Activated T-cell treated with anti-CD3 and anti-CD28 coated beads, Interleukin-2, amount 50 U/mL, for 72 hours (primary cell): ENCODE results near the gene ADAMTS2. TPM values are rescaled to one million over a fixed set of nuclear protein-coding genes. Genes with fewer than 3 reads are reported as not detected.
A peak's percentile ranks its signal among the peaks of the same experiment; 100 is the strongest.

Experiments used
- ATAC-seq, 2 donors: fragments of 150-1000 bp; cut with Tn5 transposase; replicated peaks in 1 of 2; 2 replicates each; pipeline ENCODE4 v1.10.0; 2021; ENCODE audit warnings: moderate library complexity in 2 of 2, mild to moderate bottlenecking in 1 of 2
- DNase-seq, 2 donors: peaks; one replicate each; pipeline ENCODE4 v3.0.0; 2021 to 2022; ENCODE audit warnings: mixed read lengths in 1 of 2
- H3K27ac Mint-ChIP-seq: one replicate; pipeline ENCODE4 v1.8.0; 2022; ENCODE audit warnings: mild to moderate bottlenecking, moderate library complexity, mixed read lengths
- H3K27me3 Mint-ChIP-seq: one replicate; pipeline ENCODE4 v1.8.0; 2022; ENCODE audit warnings: low read depth, mixed read lengths
- H3K36me3 Mint-ChIP-seq, 2 donors: one replicate each; pipeline ENCODE4 v1.8.0; 2022; ENCODE audit warnings: mixed read lengths in 2 of 2, mild to moderate bottlenecking in 1 of 2; ENCODE audit not compliant: insufficient read depth in 2 of 2
- H3K4me1 Mint-ChIP-seq: one replicate; pipeline ENCODE4 v1.8.0; 2022; ENCODE audit warnings: low read depth, mixed read lengths
- H3K4me3 Mint-ChIP-seq, 2 donors: one replicate each; pipeline ENCODE4 v1.8.0; 2022; ENCODE audit warnings: mild to moderate bottlenecking in 2 of 2, mixed read lengths in 2 of 2, moderate library complexity in 2 of 2
- H3K9me3 Mint-ChIP-seq, 2 donors: one replicate each; pipeline ENCODE4 v1.8.0; 2022; ENCODE audit warnings: mixed read lengths in 2 of 2
- total RNA-seq, 2 donors: library from RNA; stranded (reverse); gene quantifications; one replicate each; pipeline ENCODE4 v1.2.3, GENCODE V29; 2022

ADAMTS2 gene
- total RNA-seq, 2 donors from 2014 or later = not detected

DNA sequence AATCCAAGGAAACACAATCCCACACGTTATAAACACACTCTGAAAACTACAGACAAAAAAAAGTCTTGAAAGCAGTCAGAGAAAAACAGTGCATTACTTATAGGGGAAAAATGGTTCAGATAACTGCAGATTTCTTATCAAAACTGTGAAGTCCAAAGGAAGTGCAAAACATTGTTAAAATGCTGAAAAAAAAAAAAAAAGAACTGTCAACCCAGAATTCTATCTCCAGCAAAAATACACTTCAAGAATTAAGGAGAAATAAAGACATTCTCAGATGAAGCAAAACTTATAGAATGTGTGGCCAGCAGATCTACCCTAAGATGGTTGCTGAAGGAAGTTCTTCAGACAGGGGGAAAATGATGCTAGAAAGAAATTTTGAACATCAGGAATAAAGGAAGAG, 40.4 kb downstream of the ADAMTS2 start:
- Mint-ChIP-seq H3K9me3 (peaks cover 4 to 7% of the 10 kb centered on the region in 2 donors), H3K4me1 (no peaks in the 10 kb centered on the region)
- no peak for ATAC-seq

GRCh38 chr5:179304466-179304865, 40.8 kb downstream of the ADAMTS2 start:
- H3K9me3 Mint-ChIP-seq = peaks cover 4 to 8% of the 10 kb centered on the region in 2 donors
- no peak for ATAC-seq
- H3K4me3 Mint-ChIP-seq = no peak overlapping the region
- no peak for DNase-seq
- no peaks in the 10 kb centered on the region for H3K4me1 Mint-ChIP-seq
- H3K27me3 Mint-ChIP-seq = no peaks in the 10 kb centered on the region
- peaks cover 2 to 4% of the 10 kb centered on the region in 2 donors for H3K36me3 Mint-ChIP-seq
- H3K27ac Mint-ChIP-seq = peak overlapping the region; percentile 54

More for the DNA sequence above, 40.4 kb downstream of the ADAMTS2 start:
- Mint-ChIP-seq H3K4me3 (no peak overlapping the region), H3K27ac (no peak overlapping the region), H3K27me3 (no peaks in the 10 kb centered on the region), H3K36me3 (peaks cover 2 to 4% of the 10 kb centered on the region in 2 donors)
- no peak for DNase-seq

- DNase-seq (no peak), ATAC-seq (no peak)
- no peaks in the 10 kb centered on the region for H3K27me3 Mint-ChIP-seq
- H3K27ac Mint-ChIP-seq = no peak overlapping the region
- H3K4me3 Mint-ChIP-seq = no peak overlapping the region
- peaks cover 4 to 9% of the 10 kb centered on the region in 2 donors for H3K9me3 Mint-ChIP-seq
- H3K4me1 Mint-ChIP-seq = no peaks in the 10 kb centered on the region
- peaks cover 2 to 4% of the 10 kb centered on the region in 2 donors for H3K36me3 Mint-ChIP-seq
These were observed 41.6 kb downstream of the ADAMTS2 start for GRCh38 chr5:179303451-179304200.

DNA sequence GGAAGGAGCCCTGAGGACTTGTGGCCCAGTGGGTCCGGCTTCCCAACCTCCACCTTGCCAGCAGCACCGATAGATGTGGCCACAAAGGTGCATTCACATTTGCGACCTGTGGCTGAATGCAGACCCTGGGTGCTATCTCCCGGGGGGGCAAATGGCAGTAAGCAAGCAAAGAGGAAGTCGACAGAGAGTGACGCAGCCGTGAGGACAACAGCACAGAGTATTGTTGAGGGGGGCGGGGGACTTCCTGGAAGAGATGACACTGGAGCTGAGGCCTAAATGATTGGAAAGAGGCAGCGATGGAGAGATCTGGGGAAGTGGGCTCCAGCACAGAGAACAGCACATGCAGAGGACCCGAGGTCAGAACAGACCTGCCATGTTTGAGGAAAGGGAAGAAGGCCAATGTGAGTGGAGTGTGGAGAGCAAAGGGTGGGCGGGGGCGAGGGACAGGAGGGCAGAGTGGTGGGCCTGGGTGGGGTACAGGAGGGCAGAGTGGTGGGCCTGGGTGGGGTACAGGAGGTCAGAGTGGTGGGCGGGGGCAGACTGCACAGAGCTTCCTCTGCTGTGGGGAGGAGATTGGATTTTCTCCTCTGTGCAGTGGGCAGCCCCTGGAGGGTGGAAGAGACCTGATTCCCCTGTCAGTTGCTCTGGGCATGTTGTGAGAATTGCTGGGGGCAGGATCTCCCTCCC, 42.6 kb downstream of the ADAMTS2 start:
- no peak overlapping the region for H3K4me3 Mint-ChIP-seq
- ATAC-seq = no peak

GRCh38 chr5:179301796-179302195, 43.5 kb downstream of the ADAMTS2 start:
- H3K4me3 Mint-ChIP-seq = no peak overlapping the region
- H3K36me3 Mint-ChIP-seq = peaks cover 0 to 2% of the 10 kb centered on the region in 2 donors
- peaks cover 4 to 9% of the 10 kb centered on the region in 2 donors for H3K9me3 Mint-ChIP-seq
- ATAC-seq (no peak), DNase-seq (no peak)
- no peaks in the 10 kb centered on the region for H3K4me1 Mint-ChIP-seq
- no peaks in the 10 kb centered on the region for H3K27me3 Mint-ChIP-seq
- no peak overlapping the region for H3K27ac Mint-ChIP-seq

More for the DNA sequence above, 42.6 kb downstream of the ADAMTS2 start:
- peaks cover 2% of the 10 kb centered on the region in 2 donors for H3K36me3 Mint-ChIP-seq
- no peaks in the 10 kb centered on the region for H3K27me3 Mint-ChIP-seq
- no peaks in the 10 kb centered on the region for H3K4me1 Mint-ChIP-seq
- peaks cover 4 to 9% of the 10 kb centered on the region in 2 donors for H3K9me3 Mint-ChIP-seq
- no peak overlapping the region for H3K27ac Mint-ChIP-seq
- no peak for DNase-seq

- no peak overlapping the region for H3K4me3 Mint-ChIP-seq
- no peak for ATAC-seq
- DNase-seq = no peak
- no peak overlapping the region for H3K27ac Mint-ChIP-seq
- H3K27me3 Mint-ChIP-seq = no peaks in the 10 kb centered on the region
- H3K36me3 Mint-ChIP-seq = peaks cover 0 to 2% of the 10 kb centered on the region in 2 donors
- H3K4me1 Mint-ChIP-seq = no peaks in the 10 kb centered on the region
- peaks cover 4 to 9% of the 10 kb centered on the region in 2 donors for H3K9me3 Mint-ChIP-seq
These were observed 43.9 kb downstream of the ADAMTS2 start for GRCh38 chr5:179301376-179301775.

GRCh38 chr5:179300581-179301180, 44.6 kb downstream of the ADAMTS2 start:
- ATAC-seq = no peak
- DNase-seq = no peak
- H3K27me3 Mint-ChIP-seq = no peaks in the 10 kb centered on the region
- no peaks in the 10 kb centered on the region for H3K4me1 Mint-ChIP-seq
- H3K36me3 Mint-ChIP-seq = peaks cover 0 to 2% of the 10 kb centered on the region in 2 donors
- no peak overlapping the region for H3K27ac Mint-ChIP-seq
- H3K9me3 Mint-ChIP-seq = peaks cover 4 to 9% of the 10 kb centered on the region in 2 donors
- H3K4me3 Mint-ChIP-seq = no peak overlapping the region

- H3K27me3 Mint-ChIP-seq = no peaks in the 10 kb centered on the region
These were observed 46.9 kb downstream of the ADAMTS2 start for GRCh38 chr5:179298181-179298993.

GRCh38 chr5:179297486-179298180, 47.6 kb downstream of the ADAMTS2 start:
- ATAC-seq (no peak), DNase-seq (no peak)
- no peaks in the 10 kb centered on the region for H3K27me3 Mint-ChIP-seq
- no peak overlapping the region for H3K27ac Mint-ChIP-seq
- peaks cover 0 to 2% of the 10 kb centered on the region in 2 donors for H3K36me3 Mint-ChIP-seq
- H3K9me3 Mint-ChIP-seq = peaks cover 0 to 2% of the 10 kb centered on the region in 2 donors
- no peak overlapping the region for H3K4me3 Mint-ChIP-seq
- no peaks in the 10 kb centered on the region for H3K4me1 Mint-ChIP-seq

More at GRCh38 chr5:179298181-179298993, 46.9 kb downstream of the ADAMTS2 start:
- Mint-ChIP-seq H3K4me1 (no peaks in the 10 kb centered on the region), H3K9me3 (peaks cover 0 to 2% of the 10 kb centered on the region in 2 donors), H3K4me3 (no peak overlapping the region), H3K36me3 (peaks cover 0 to 2% of the 10 kb centered on the region in 2 donors), H3K27ac (no peak overlapping the region)
- DNase-seq = no peak
- no peak for ATAC-seq

- ATAC-seq (no peak), DNase-seq (no peak)
- Mint-ChIP-seq H3K9me3 (peaks cover 0 to 2% of the 10 kb centered on the region in 2 donors), H3K4me1 (no peaks in the 10 kb centered on the region), H3K27me3 (no peaks in the 10 kb centered on the region), H3K4me3 (no peak overlapping the region), H3K27ac (no peak overlapping the region), H3K36me3 (no peaks in the 10 kb centered on the region)
These were observed 48.2 kb downstream of the ADAMTS2 start for GRCh38 chr5:179297026-179297425.

GRCh38 chr5:179296150-179296821, 49.0 kb downstream of the ADAMTS2 start:
- no peak for ATAC-seq
- no peaks in the 10 kb centered on the region for H3K36me3 Mint-ChIP-seq
- no peak overlapping the region for H3K4me3 Mint-ChIP-seq
- DNase-seq = no peak
- no peak overlapping the region for H3K27ac Mint-ChIP-seq
- no peaks in the 10 kb centered on the region for H3K4me1 Mint-ChIP-seq
- no peaks in the 10 kb centered on the region for H3K27me3 Mint-ChIP-seq
- H3K9me3 Mint-ChIP-seq = peaks cover 0 to 2% of the 10 kb centered on the region in 2 donors

DNA sequence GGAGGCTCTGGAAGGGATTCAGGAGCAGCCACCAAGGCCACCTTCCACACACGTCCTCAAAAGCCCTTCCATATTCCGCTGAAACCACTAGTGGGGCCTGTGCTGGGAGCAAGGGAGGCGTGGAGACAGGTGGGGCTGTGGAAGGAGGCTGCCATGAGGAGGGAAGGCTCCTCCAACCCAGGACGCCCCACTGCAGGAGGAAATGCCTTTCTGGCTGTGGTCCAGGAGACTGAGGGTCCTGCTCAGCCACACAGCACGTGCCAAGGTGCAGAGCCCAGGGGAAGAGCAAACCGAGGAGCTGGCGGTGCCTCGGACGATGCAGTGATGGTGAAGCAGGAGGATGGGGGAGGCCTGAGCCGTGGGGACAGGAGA, 49.5 kb downstream of the ADAMTS2 start:
- DNase-seq = no peak
- Mint-ChIP-seq H3K36me3 (no peaks in the 10 kb centered on the region), H3K27ac (no peak overlapping the region), H3K9me3 (peaks cover 0 to 2% of the 10 kb centered on the region in 2 donors), H3K4me1 (no peaks in the 10 kb centered on the region), H3K4me3 (no peak overlapping the region), H3K27me3 (no peaks in the 10 kb centered on the region)
- ATAC-seq = no peak
